Endothelial cell of umbilical vein (primary cell): ENCODE data around the gene SNED1. TPM values are rescaled to one million over a fixed set of nuclear protein-coding genes. Genes with fewer than 3 reads are reported as not detected.

Experiments
- BruUV-seq: library from RNA; stranded (reverse); fragments of 400-500 nt; replicated peaks from 2 replicates; lab custom pipeline; 2021; lab: Mats Ljungman, UMichigan
- CTCF ChIA-PET: fragments of 300-600, 350-600 bp; sonication (Branson Sonifier 250); formaldehyde crosslinking; loops from one replicate; lab custom pipeline; 2021; ENCODE audit warnings: antibody characterized with exemption, inconsistent platforms; lab: Charles Lee
- POLR2A ChIA-PET: fragments of 300-600, 350-600 bp; sonication (Branson Sonifier 250); formaldehyde crosslinking; loops from one replicate; lab custom pipeline; 2021; ENCODE audit warnings: antibody characterized with exemption, inconsistent platforms; lab: Charles Lee
- DNase-seq: peaks from one replicate; pipeline ENCODE4 v3.0.0-alpha.2; 2011; ENCODE audit warnings: low read depth, low spot score
- FAIRE-seq: peaks from 2 replicates; lab custom pipeline; 2011; peaks lifted over from hg19 to GRCh38; lab: Jason Lieb, UNC
- H2AFZ ChIP-seq: 2 replicates; pipeline ENCODE4 v1.6.0; 2012; ENCODE audit warnings: low read depth, low read length, control low read depth, inconsistent platforms
- H3K27ac ChIP-seq: 2 replicates; pipeline ENCODE4 v1.5.1; 2011; ENCODE audit warnings: low read depth, mild to moderate bottlenecking, control low read depth, low read length, moderate library complexity; ENCODE audit not compliant: insufficient read depth
- H3K27me3 ChIP-seq, 2 experiments: 2 replicates each; pipeline versions ENCODE4 v1.6.0 to v1.6.1; 2011; ENCODE audit warnings: low read length in 2 of 2, mixed read lengths in 1 of 2; ENCODE audit not compliant: control insufficient read depth in 2 of 2, insufficient read depth in 2 of 2
- H3K36me3 ChIP-seq, 2 experiments: 2 replicates in 1 of 2; 3 replicates in 1 of 2; pipeline ENCODE4 v1.5.1; 2011; ENCODE audit warnings: low read length in 2 of 2, mild to moderate bottlenecking in 1 of 2, moderate library complexity in 1 of 2; ENCODE audit not compliant: control insufficient read depth in 2 of 2, insufficient read depth in 2 of 2; ENCODE audit errors: extremely low read depth in 1 of 2
- H3K4me1 ChIP-seq: 3 replicates; pipeline ENCODE4 v1.5.1; 2011; ENCODE audit warnings: mild to moderate bottlenecking, low read length; ENCODE audit not compliant: control insufficient read depth, insufficient read depth; ENCODE audit errors: extremely low read depth
- H3K4me2 ChIP-seq: 2 replicates; pipeline ENCODE4 v1.6.1; 2011; ENCODE audit warnings: low read length, control low read depth, mixed read lengths; ENCODE audit not compliant: insufficient read depth
- H3K4me3 ChIP-seq, 3 experiments: fragments of 200-600 bp in 1 of 3; sonication (generic), shearing (Covaris generic) in 1 of 3; replicated peaks in 1 of 3; 2 replicates each; pipeline ENCODE4 v1.5.1; 2011 to 2016; ENCODE audit warnings: control low read depth in 3 of 3, low read length in 3 of 3, mild to moderate bottlenecking in 2 of 3, inconsistent platforms in 1 of 3, low read depth in 1 of 3, moderate library complexity in 1 of 3; ENCODE audit not compliant: insufficient read depth in 1 of 3
- H3K79me2 ChIP-seq: 2 replicates; pipeline ENCODE4 v1.6.0; 2012; ENCODE audit warnings: low read length, inconsistent platforms; ENCODE audit not compliant: control insufficient read depth, insufficient read depth
- H3K9ac ChIP-seq: replicated peaks from 2 replicates; pipeline ENCODE3; 2011; ENCODE audit warnings: low read length, control low read depth; ENCODE audit not compliant: insufficient read depth; ENCODE audit errors: extremely low read depth
- H3K9me1 ChIP-seq: replicated peaks from 3 replicates; pipeline ENCODE4 v1.6.0; 2011; ENCODE audit warnings: mild to moderate bottlenecking, low read length; ENCODE audit not compliant: control insufficient read depth, insufficient read depth; ENCODE audit errors: extremely low read depth
- H3K9me3 ChIP-seq: replicated peaks from 2 replicates; pipeline ENCODE4 v1.5.1; 2012; ENCODE audit warnings: low read length, inconsistent platforms; ENCODE audit not compliant: control insufficient read depth, insufficient read depth
- H4K20me1 ChIP-seq: replicated peaks from 2 replicates; pipeline ENCODE3; 2011; ENCODE audit warnings: mild to moderate bottlenecking, low read length; ENCODE audit not compliant: control insufficient read depth, insufficient read depth; ENCODE audit errors: extremely low read depth
- CTCF ChIP-seq, 2 donors: IDR thresholded peaks; 1 replicate in 1 of 2; 2 replicates in 1 of 2; pipeline ENCODE4 v1.5.1; 2011; ENCODE audit warnings: low read length in 2 of 2, mild to moderate bottlenecking in 2 of 2, moderate library complexity in 2 of 2, control low read depth in 1 of 2, inconsistent platforms in 1 of 2, low read depth in 1 of 2; ENCODE audit not compliant: insufficient read depth in 1 of 2; ENCODE audit errors: extremely low read depth in 1 of 2
- EZH2 ChIP-seq: IDR thresholded peaks from 2 replicates; pipeline ENCODE4 v1.6.1; 2012; ENCODE audit warnings: borderline replicate concordance, low read depth, mild to moderate bottlenecking, moderate library complexity, low read length, inconsistent platforms; ENCODE audit not compliant: severe bottlenecking
- FOS ChIP-seq: IDR thresholded peaks from 2 replicates; pipeline ENCODE4 v1.6.1; 2011; ENCODE audit warnings: mild to moderate bottlenecking, low read length, moderate library complexity, borderline replicate concordance; ENCODE audit not compliant: insufficient read depth
- GATA2 ChIP-seq: IDR thresholded peaks from 2 replicates; pipeline ENCODE4 v1.7.0; 2011; ENCODE audit warnings: low read depth, mild to moderate bottlenecking, moderate library complexity, mixed read lengths, low read length; ENCODE audit not compliant: insufficient read length, insufficient read depth
- JUN ChIP-seq: IDR thresholded peaks from 2 replicates; pipeline ENCODE4 v1.6.1; 2011; ENCODE audit warnings: borderline replicate concordance, low read depth; ENCODE audit not compliant: insufficient read length, insufficient read depth
- MYC ChIP-seq: IDR thresholded peaks from one replicate; pipeline ENCODE4 v1.6.1; 2011; ENCODE audit warnings: mild to moderate bottlenecking, low read depth, low read length
- POLR2A ChIP-seq: IDR thresholded peaks from 2 replicates; pipeline ENCODE4 v1.6.1; 2012; ENCODE audit warnings: low read depth, mild to moderate bottlenecking, control low read depth, low read length
- POLR2AphosphoS5 ChIP-seq: IDR thresholded peaks from 2 replicates; pipeline ENCODE4 v1.6.1; 2012; ENCODE audit warnings: low read depth, mild to moderate bottlenecking, control low read depth, low read length, moderate library complexity; ENCODE audit not compliant: insufficient read depth
- dilution Hi-C: fragments of 300-500 bp; cut with MboI; formaldehyde crosslinking; loops from one replicate; pipeline ENCODE4 v1.15.0; 2019; ENCODE audit warnings: low sequenced_read_pairs; ENCODE audit not compliant: extremely low pct_ligation_motif_present
- intact Hi-C: fragments of 100-400 bp; cut with micrococcal nuclease; formaldehyde crosslinking; loops from one replicate; pipeline ENCODE4 v1.10.0; 2022
- polyA plus RNA-seq, 4 experiments: library from polyadenylated mRNA; depleted of rRNA in 3 of 4; stranded (reverse) in 3 of 4; unstranded in 1 of 4; fragments of >200 nt; gene quantifications; 2 replicates each; pipeline versions ENCODE4 v1.2.1 to v1.2.3, GENCODE V29; 2011 to 2012; ENCODE audit warnings: missing spikeins in 1 of 4
- total RNA-seq: library from RNA; stranded (reverse); gene quantifications from 2 replicates; pipeline ENCODE4 v1.2.3, GENCODE V29; 2021
- TF ChIP-seq, protein P1 (sequence below): IDR thresholded peaks from 2 replicates; pipeline ENCODE4 v1.6.1; 2011; ENCODE audit not compliant: insufficient read depth, insufficient read length

SNED1 gene
- total and polyA plus RNA-seq, 2 donors (not counting 3 experiments of a cell fraction or from before 2014, with no cell fraction given): 14.1 to 17.2 TPM

- Histone ChIP-seq H3K9ac (no peak overlapping the region), H3K79me2 (no peaks in the 10 kb centered on the region), H3K4me3 (no peak overlapping the region), H3K9me1 (no peaks in the 10 kb centered on the region), H3K27ac (no peak overlapping the region), H3K4me1 (no peaks in the 10 kb centered on the region), H4K20me1 (no peaks in the 10 kb centered on the region), H3K9me3 (no peaks in the 10 kb centered on the region), H3K4me2 (no peak overlapping the region), H3K27me3 (no peaks in the 10 kb centered on the region), H2AFZ (no peak overlapping the region), H3K36me3 (no peaks in the 10 kb centered on the region)
- DNase-seq: no peak
- intact Hi-C loops (no loop called here), dilution Hi-C loops (no loop called here)
- no peak for FAIRE-seq
- ChIA-PET POLR2A (interaction anchor here (0.7 kb wide), 1 partner anchor 231 kb away, joined by 4 read pairs; no protein-coding TSS in a partner anchor), CTCF (interaction anchor here (0.8 to 1.2 kb wide), 2 partner anchors 11 to 35 kb away, joined by 3 read pairs; no protein-coding TSS in a partner anchor)
- TF ChIP-seq MYC: no peak
- no peak for TF ChIP-seq EZH2
- BruUV-seq: no TSS peak
Observed at GRCh38 chr2:240948905-240949790, 49.3 kb upstream of the SNED1 start.

DNA sequence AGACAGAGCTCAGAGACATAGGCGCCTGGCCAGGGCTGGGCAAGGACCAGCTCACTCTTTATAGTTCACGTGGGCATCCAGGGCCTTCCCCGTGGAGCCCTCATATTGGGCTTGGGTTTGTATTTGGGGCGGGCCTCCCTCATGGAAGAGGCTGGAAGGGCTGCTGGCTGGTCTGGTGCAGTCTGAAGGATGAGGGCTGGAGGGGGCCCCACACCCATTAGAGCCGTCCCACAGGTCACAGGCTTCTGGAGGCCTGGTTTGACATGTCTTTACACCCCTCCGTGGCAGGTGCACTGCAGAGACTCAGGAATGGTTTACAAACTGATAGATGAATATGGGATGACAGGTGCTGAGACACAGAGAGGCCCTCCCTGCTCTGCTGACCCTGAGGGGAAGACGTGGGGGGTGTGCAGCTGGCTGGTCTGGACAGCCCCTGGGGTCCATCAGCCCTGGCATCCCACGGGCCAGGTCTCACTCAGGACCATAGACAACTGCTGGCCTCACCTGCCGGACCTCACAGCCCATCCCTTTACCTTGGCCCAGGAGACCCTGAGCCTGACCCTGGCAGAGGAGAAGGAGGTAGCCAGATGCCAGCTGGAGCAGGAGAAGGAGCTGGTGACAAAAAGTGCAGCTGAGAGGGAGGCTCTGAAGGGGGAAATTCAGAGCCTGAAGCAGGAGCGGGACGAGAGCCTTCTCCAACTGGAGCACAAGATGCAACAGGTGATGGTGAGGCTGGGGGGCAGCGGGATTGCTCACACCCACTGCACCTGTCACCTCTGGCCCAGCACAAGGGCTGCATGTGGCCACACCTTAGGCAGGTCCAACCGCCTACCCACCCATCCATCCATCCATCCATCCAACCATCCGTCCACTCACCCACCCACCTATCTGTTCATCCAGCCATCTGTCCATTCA lies 48.4 kb upstream of the SNED1 start:
- CTCF ChIA-PET: interaction anchor here (1.2 kb wide), 1 partner anchor 10 kb away, joined by 3 read pairs; no protein-coding TSS in a partner anchor
- Histone ChIP-seq H3K79me2 (no peaks in the 10 kb centered on the region), H3K9ac (no peak overlapping the region), H3K4me2 (no peak overlapping the region), H3K9me1 (no peaks in the 10 kb centered on the region), H2AFZ (no peak overlapping the region), H3K27ac (no peak overlapping the region), H3K4me1 (no peaks in the 10 kb centered on the region), H3K36me3 (no peaks in the 10 kb centered on the region), H3K4me3 (no peak overlapping the region), H3K27me3 (peaks cover 0 to 2% of the 10 kb centered on the region in 2 experiments), H4K20me1 (no peaks in the 10 kb centered on the region), H3K9me3 (no peaks in the 10 kb centered on the region)
- intact Hi-C loops: no loop called here
- no peak for DNase-seq
- POLR2A ChIA-PET: no interaction called here
- FAIRE-seq: no peak
- dilution Hi-C loops: no loop called here
- TF ChIP-seq POLR2AphosphoS5 (no peak), EZH2 (no peak), JUN (no peak), MYC (no peak), FOS (no peak), POLR2A (no peak), GATA2 (no peak), CTCF (IDR thresholded peaks at IDR 0.05; ENCODE audit: extremely low read depth in 1 of 2, insufficient read depth in 1 of 2, low read depth in 1 of 2, low read length in 2 of 2) (no peak)
- TF ChIP-seq, protein P1, sequence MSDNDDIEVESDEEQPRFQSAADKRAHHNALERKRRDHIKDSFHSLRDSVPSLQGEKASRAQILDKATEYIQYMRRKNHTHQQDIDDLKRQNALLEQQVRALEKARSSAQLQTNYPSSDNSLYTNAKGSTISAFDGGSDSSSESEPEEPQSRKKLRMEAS: no peak
- no TSS peak for BruUV-seq
